Uterus (tissue), 2 donors: ENCODE data around the gene ITPR1.

Experiments used
- POLR2A ChIP-seq, 2 donors: fragments of 450-650 bp; IDR thresholded peaks; one replicate each; pipeline ENCODE4 v1.6.1; 2016; ENCODE audit warnings: antibody characterized with exemption in 2 of 2, mild to moderate bottlenecking in 1 of 2, moderate library complexity in 1 of 2
- TF ChIP-seq, protein P1 (sequence below), 4 experiments: fragments of 200-600 bp in 2 of 4; fragments of 450-650 bp in 2 of 4; sonication (generic) in 2 of 4; IDR thresholded peaks; one replicate each; pipeline ENCODE4 v1.5.1; 2016 to 2019; ENCODE audit warnings: antibody characterized with exemption in 4 of 4, mild to moderate bottlenecking in 2 of 4, moderate library complexity in 1 of 4

GRCh38 chr3:4645468-4645867 is 152.3 kb downstream of the ITPR1 start:
- TF ChIP-seq, protein P1, sequence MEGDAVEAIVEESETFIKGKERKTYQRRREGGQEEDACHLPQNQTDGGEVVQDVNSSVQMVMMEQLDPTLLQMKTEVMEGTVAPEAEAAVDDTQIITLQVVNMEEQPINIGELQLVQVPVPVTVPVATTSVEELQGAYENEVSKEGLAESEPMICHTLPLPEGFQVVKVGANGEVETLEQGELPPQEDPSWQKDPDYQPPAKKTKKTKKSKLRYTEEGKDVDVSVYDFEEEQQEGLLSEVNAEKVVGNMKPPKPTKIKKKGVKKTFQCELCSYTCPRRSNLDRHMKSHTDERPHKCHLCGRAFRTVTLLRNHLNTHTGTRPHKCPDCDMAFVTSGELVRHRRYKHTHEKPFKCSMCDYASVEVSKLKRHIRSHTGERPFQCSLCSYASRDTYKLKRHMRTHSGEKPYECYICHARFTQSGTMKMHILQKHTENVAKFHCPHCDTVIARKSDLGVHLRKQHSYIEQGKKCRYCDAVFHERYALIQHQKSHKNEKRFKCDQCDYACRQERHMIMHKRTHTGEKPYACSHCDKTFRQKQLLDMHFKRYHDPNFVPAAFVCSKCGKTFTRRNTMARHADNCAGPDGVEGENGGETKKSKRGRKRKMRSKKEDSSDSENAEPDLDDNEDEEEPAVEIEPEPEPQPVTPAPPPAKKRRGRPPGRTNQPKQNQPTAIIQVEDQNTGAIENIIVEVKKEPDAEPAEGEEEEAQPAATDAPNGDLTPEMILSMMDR (IDR thresholded peaks at IDR 0.05) = no peak
- no peak for TF ChIP-seq POLR2A (IDR thresholded peaks at IDR 0.05)
